ENCODE data around the gene BCL11A.

BCL11A gene

GRCh38 chr2:60405271-60405919, 148.1 kb downstream of the BCL11A start:
- no peak for DNase-seq (ENCODE audit: low spot score)
